SU-DHL-6 (cell line): Measurements from ENCODE around the gene RNF121.

Experiments
- H2AFZ ChIP-seq: fragments of 200-600 bp; sonication (generic); 2 replicates; pipeline ENCODE4 v1.6.1; 2014; ENCODE audit warnings: low read depth, mild to moderate bottlenecking, moderate library complexity, mixed read lengths, antibody characterized with exemption, low read length; ENCODE audit not compliant: severe bottlenecking
- H3F3A ChIP-seq: fragments of 200-600 bp; shearing (Covaris generic); 2 replicates; pipeline ENCODE4 v1.6.0; 2016; ENCODE audit warnings: antibody characterized with exemption, mild to moderate bottlenecking; ENCODE audit not compliant: insufficient read depth
- H3K27ac ChIP-seq: fragments of 200-600 bp; sonication (generic); 2 replicates; pipeline ENCODE4 v1.5.1; 2016; ENCODE audit warnings: low read depth, mild to moderate bottlenecking, low read length, moderate library complexity, mixed read lengths
- H3K27me3 ChIP-seq: fragments of 200-600 bp; sonication (generic), shearing (Covaris generic); 2 replicates; pipeline ENCODE4 v1.6.0; 2014; ENCODE audit warnings: mild to moderate bottlenecking, low read length
- H3K36me3 ChIP-seq: fragments of 200-600 bp; sonication (generic); 2 replicates; pipeline ENCODE4 v1.6.1; 2014; ENCODE audit warnings: mild to moderate bottlenecking, low read length, mixed read lengths
- H3K4me2 ChIP-seq: fragments of 300-600, 200-600 bp; shearing (Covaris generic), sonication (generic); 2 replicates; pipeline ENCODE4 v1.6.0; 2014; ENCODE audit warnings: low read length, low read depth, mild to moderate bottlenecking; ENCODE audit not compliant: poor library complexity, severe bottlenecking
- H3K4me3 ChIP-seq: fragments of 200-600 bp; sonication (generic); 2 replicates; pipeline ENCODE4 v1.5.1; 2014; ENCODE audit warnings: antibody characterized with exemption, low read length, mild to moderate bottlenecking, mixed read lengths; ENCODE audit not compliant: insufficient read depth, poor library complexity, severe bottlenecking
- H3K79me2 ChIP-seq: fragments of 200-600 bp; sonication (generic); 2 replicates; pipeline ENCODE4 v1.6.1; 2014; ENCODE audit warnings: mild to moderate bottlenecking, low read length, moderate library complexity; ENCODE audit not compliant: insufficient read depth
- H3K9ac ChIP-seq: fragments of 200-600 bp; sonication (generic); 2 replicates; pipeline ENCODE4 v1.7.0; 2014; ENCODE audit warnings: mild to moderate bottlenecking, low read length
- H3K9me2 ChIP-seq: fragments of 200-600 bp; sonication (generic); replicated peaks from 2 replicates; pipeline ENCODE4 v1.6.1; 2014; ENCODE audit warnings: low read length; ENCODE audit not compliant: insufficient read depth
- H3K9me3 ChIP-seq: fragments of 200-600 bp; sonication (generic); 2 replicates; pipeline ENCODE4 v1.6.1; 2014; ENCODE audit warnings: low read length, mixed read lengths; ENCODE audit not compliant: insufficient read depth
- H4K20me1 ChIP-seq: fragments of 200-600 bp; sonication (generic); 2 replicates; pipeline ENCODE4 v1.6.1; 2014; ENCODE audit warnings: low read depth, mild to moderate bottlenecking, antibody characterized with exemption, low read length, moderate library complexity, mixed read lengths
- EZH2phosphoT487 ChIP-seq: fragments of 200-600 bp; sonication (generic), shearing (Covaris generic); conservative IDR thresholded peaks from 2 replicates; pipeline ENCODE4 v1.6.1; 2018; ENCODE audit warnings: mild to moderate bottlenecking, antibody characterized with exemption, low read length, moderate library complexity, mixed read lengths
- TF ChIP-seq, protein P1 (sequence below): fragments of 200-600 bp; sonication (generic); IDR thresholded peaks from one replicate; pipeline ENCODE4 v1.5.1; 2017; ENCODE audit warnings: antibody characterized with exemption, mild to moderate bottlenecking, low read length, moderate library complexity; ENCODE audit not compliant: insufficient read depth, poor library complexity, severe bottlenecking

RNF121 gene

DNA sequence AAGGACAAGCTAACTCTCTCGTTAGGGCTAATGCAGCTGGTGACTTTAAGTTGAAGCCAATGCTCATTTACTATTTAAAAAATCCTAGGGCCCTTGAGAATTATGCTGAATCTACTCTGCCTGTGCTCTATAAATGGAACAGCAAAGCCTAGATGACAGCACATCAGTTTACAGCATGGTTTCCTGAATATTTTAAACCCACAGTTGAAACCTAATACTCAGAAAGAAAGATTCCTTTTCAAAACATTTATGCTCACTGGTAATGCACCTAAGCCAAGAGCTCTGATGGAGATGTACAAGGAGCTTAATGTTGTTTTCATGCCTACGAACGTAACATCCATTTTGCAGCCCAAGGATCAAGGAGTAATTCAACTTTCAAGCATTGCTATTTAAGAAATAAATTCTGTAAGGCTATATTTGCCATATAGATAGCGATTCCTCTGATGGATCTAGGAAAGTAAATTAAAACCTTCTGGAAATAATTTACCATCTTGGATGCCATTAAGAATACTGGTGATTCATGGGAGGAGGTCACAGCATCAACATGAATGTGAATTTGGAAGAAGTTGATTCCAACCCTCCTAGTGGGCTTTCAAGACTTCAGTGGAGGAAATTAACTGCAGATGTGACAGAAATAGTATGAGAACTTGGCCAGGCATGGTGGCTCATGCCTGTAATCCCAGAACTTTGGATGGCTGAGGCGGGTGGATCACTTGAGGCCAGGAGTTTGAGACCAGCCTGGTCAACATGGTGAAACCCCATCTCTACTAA, 14.9 kb upstream of the RNF121 start:
- Histone ChIP-seq H3F3A (no peaks in the 10 kb centered on the region), H3K9me3 (no peaks in the 10 kb centered on the region), H3K9me2 (no peaks in the 10 kb centered on the region), H3K27ac (no peak overlapping the region), H3K4me2 (no peak overlapping the region), H3K4me3 (no peak overlapping the region), H3K27me3 (no peaks in the 10 kb centered on the region), H4K20me1 (no peaks in the 10 kb centered on the region), H3K9ac (no peak overlapping the region), H3K36me3 (peaks cover 6% of the 10 kb centered on the region), H2AFZ (no peak overlapping the region), H3K79me2 (no peaks in the 10 kb centered on the region)
- TF ChIP-seq EZH2phosphoT487 = no peak
- TF ChIP-seq, protein P1, sequence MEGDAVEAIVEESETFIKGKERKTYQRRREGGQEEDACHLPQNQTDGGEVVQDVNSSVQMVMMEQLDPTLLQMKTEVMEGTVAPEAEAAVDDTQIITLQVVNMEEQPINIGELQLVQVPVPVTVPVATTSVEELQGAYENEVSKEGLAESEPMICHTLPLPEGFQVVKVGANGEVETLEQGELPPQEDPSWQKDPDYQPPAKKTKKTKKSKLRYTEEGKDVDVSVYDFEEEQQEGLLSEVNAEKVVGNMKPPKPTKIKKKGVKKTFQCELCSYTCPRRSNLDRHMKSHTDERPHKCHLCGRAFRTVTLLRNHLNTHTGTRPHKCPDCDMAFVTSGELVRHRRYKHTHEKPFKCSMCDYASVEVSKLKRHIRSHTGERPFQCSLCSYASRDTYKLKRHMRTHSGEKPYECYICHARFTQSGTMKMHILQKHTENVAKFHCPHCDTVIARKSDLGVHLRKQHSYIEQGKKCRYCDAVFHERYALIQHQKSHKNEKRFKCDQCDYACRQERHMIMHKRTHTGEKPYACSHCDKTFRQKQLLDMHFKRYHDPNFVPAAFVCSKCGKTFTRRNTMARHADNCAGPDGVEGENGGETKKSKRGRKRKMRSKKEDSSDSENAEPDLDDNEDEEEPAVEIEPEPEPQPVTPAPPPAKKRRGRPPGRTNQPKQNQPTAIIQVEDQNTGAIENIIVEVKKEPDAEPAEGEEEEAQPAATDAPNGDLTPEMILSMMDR = no peak

DNA sequence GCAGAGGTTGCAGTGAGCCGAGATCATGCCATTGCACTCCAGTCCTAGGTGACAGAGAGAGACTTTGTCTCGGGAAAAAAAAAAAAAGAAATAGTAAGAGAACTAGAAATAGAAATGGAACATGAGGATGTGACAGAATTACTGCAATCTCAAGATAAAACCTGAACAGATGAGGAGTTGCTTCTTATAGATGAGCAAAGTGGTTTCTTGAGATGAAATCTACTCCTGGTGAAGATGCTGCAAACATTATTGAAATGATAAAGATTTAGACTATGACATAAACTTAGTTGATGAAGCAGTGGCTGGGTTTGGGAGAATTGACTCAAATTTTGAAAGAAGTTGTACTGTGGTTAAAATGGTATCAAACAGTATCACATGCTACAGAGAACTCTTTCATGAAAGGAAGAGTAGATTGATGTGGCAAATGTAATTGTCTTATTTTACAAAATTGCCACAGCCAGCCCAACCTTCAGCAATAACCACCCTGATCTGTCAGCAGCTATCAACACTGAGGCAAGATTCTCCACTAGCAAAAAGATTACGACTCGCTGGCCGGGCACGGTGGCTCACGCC, 14.1 kb upstream of the RNF121 start:
- Histone ChIP-seq H3K27ac (no peak overlapping the region), H3K4me2 (no peak overlapping the region), H3K9me2 (no peaks in the 10 kb centered on the region), H3K36me3 (peaks cover 6% of the 10 kb centered on the region), H4K20me1 (no peaks in the 10 kb centered on the region), H3K79me2 (no peaks in the 10 kb centered on the region), H3K27me3 (no peaks in the 10 kb centered on the region), H3K4me3 (no peak overlapping the region), H3K9ac (no peak overlapping the region), H3F3A (no peaks in the 10 kb centered on the region), H3K9me3 (no peaks in the 10 kb centered on the region), H2AFZ (no peak overlapping the region)
- TF ChIP-seq, protein P1 = no peak
- no peak for TF ChIP-seq EZH2phosphoT487

DNA sequence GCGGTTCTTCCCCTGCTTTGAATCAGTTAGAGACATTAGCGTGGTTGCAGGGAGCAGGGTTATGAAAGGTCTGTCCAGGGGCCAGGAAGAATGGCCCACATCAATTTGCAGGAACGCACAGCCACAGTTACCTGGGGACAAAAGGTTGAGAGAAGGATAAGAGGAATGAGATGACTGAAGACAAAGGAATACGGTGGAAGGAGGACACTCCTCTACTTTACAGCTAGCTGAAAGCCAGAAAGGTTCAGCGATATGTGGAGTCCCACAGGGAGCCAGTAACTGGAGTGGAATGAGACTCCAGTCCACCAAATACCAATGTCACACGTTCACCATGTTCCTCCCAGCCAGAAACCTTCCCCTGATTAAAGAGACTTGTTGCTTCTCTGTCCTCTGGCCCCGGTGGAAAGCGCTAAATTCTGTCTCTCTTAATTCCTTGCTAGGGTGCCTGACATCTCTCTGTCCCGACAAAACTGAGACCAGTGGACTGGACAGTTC, 11.2 kb upstream of the RNF121 start:
- H3K27me3 ChIP-seq = no peaks in the 10 kb centered on the region
- H3K4me3 ChIP-seq = no peak overlapping the region
- no peak overlapping the region for H3K4me2 ChIP-seq
- no peak overlapping the region for H3K9ac ChIP-seq
- no peak overlapping the region for H3K27ac ChIP-seq
- H2AFZ ChIP-seq = no peak overlapping the region
- peaks cover 6% of the 10 kb centered on the region for H3K36me3 ChIP-seq
- H3K9me2 ChIP-seq = no peaks in the 10 kb centered on the region
- H3F3A ChIP-seq = no peaks in the 10 kb centered on the region
- no peaks in the 10 kb centered on the region for H4K20me1 ChIP-seq
- no peaks in the 10 kb centered on the region for H3K9me3 ChIP-seq
- no peak for TF ChIP-seq EZH2phosphoT487
- TF ChIP-seq, protein P1 = no peak
- H3K79me2 ChIP-seq = no peaks in the 10 kb centered on the region
